Measurements from ENCODE around the gene RBL2.

- TF ChIP-seq PHF20 (IDR thresholded peaks at IDR 0.05; ENCODE audit: partially characterized antibody): no peak
- TF ChIP-seq EZH2 (IDR thresholded peaks at IDR 0.05; ENCODE audit: borderline replicate concordance, low read depth, low read length): no peak
- no peak for TF ChIP-seq POLR2A (conservative IDR thresholded peaks at IDR 0.05)
- TF ChIP-seq CAMTA2 (CRISPR knock-in tag; conservative IDR thresholded peaks at IDR 0.05): no peak
Observed at GRCh38 chr16:53478965-53479364, 44.7 kb downstream of the RBL2 start.
